Heart left ventricle (tissue), 16 donors: ENCODE results near the gene SIVA1. TPM values are rescaled to one million over a fixed set of nuclear protein-coding genes. Genes with fewer than 3 reads are reported as not detected.

Experiments
- ATAC-seq, 4 donors: fragments of 200-7000 bp; cut with Tn5 transposase; one replicate each; pipeline ENCODE4 v1.9.1; 2020 to 2022; ENCODE audit warnings: moderate library complexity in 4 of 4, mild to moderate bottlenecking in 3 of 4, moderate number of reproducible peaks in 1 of 4
- DNase-seq, 5 donors: peaks; one replicate each; pipeline ENCODE4 v3.0.0-alpha.2; 2020
- H3K27ac ChIP-seq, 12 donors: fragments of 200-600 bp; sonication (generic) in 4 of 12; one replicate each; pipeline versions ENCODE4 v1.5.0 to v1.8.0; 2016 to 2022; ENCODE audit warnings: mild to moderate bottlenecking in 2 of 12
- H3K27me3 ChIP-seq, 9 donors: fragments of 200-600 bp; sonication (generic) in 2 of 9; one replicate each; pipeline versions ENCODE4 v1.5.1 to v1.8.0; 2016 to 2022; ENCODE audit warnings: mild to moderate bottlenecking in 3 of 9
- H3K36me3 ChIP-seq, 9 donors: fragments of 200-600 bp; sonication (generic) in 2 of 9; one replicate each; pipeline versions ENCODE4 v1.5.0 to v1.8.0; 2018 to 2022; ENCODE audit warnings: mild to moderate bottlenecking in 2 of 9
- H3K4me1 ChIP-seq, 12 donors: fragments of 200-600 bp; sonication (generic) in 4 of 12; one replicate each; pipeline versions ENCODE4 v1.5.0 to v1.8.0; 2016 to 2022; ENCODE audit warnings: mild to moderate bottlenecking in 3 of 12
- H3K4me3 ChIP-seq, 12 donors: fragments of 200-600 bp; sonication (generic) in 4 of 12; one replicate each; pipeline versions ENCODE4 v1.5.0 to v1.8.0; 2017 to 2022; ENCODE audit warnings: mild to moderate bottlenecking in 9 of 12, moderate library complexity in 4 of 12
- H3K9me3 ChIP-seq, 12 donors: fragments of 200-600 bp; sonication (generic) in 4 of 12; one replicate each; pipeline versions ENCODE4 v1.5.0 to v1.8.0; 2016 to 2022; ENCODE audit warnings: mild to moderate bottlenecking in 1 of 12
- POLR2A ChIP-seq, 2 donors: fragments of 450-650 bp; IDR thresholded peaks; one replicate each; pipeline ENCODE4 v1.6.1; 2017; ENCODE audit warnings: antibody characterized with exemption in 2 of 2, mild to moderate bottlenecking in 2 of 2, moderate library complexity in 2 of 2
- WGBS, 4 donors: extraction: QIAGEN DNeasy Blood & Tissue Kit in 2 of 4; methylation state at CpG; one replicate each; pipeline versions ENCODE4 v1.1.5 to v1.1.7; 2013 to 2018; 5-methylcytosine and 5-hydroxymethylcytosine counted together
- intact Hi-C, 10 donors: fragments of 100-400 bp; cut with DNase I; formaldehyde crosslinking; loops; one replicate each; pipeline versions ENCODE4 v1.11.1 to v1.14.2; 2022
- polyA plus RNA-seq, 2 donors: library from polyadenylated mRNA; stranded (reverse); fragments of 200-250 nt; gene quantifications; one replicate each; pipeline ENCODE4 v1.2.3, GENCODE V29; 2013
- total RNA-seq, 9 donors: library from RNA; depleted of rRNA in 2 of 9; stranded (reverse); fragments of >200 nt in 2 of 9; fragmentation: NEBNext Ultra II Directional in 3 of 9; extraction: Animal tissue kit (Norgen Biotek cat#: 25700) in 3 of 9; gene quantifications; one replicate each; pipeline versions ENCODE4 v1.1.0 to v1.2.4, GENCODE V29; 2016 to 2023
- TF ChIP-seq, protein P1 (sequence below), 12 donors: fragments of 200-600 bp; sonication (generic) in 4 of 12; IDR thresholded peaks; one replicate each; pipeline versions ENCODE4 v1.5.0 to v1.8.0; 2018 to 2022; ENCODE audit warnings: antibody characterized with exemption in 12 of 12, mild to moderate bottlenecking in 5 of 12
- donor health status: ischemic (EF 13 %, LVEDD 7.1; RV severe dilation, severe dysfunction).
- donor health status: healthy with polysubstance abuse.
- donor health status: DM: no; HTN: yes; CAD: no.
- donor health status: DM: no; HTN: no; CAD: no.
- donor health status: ischemic (EF 25% LVEDD 6.9; RV normal size, moderate dysfunction).
- donor health status: ischemic (EF 25% LVEDD 5.7; RV mildly dilated, moderate dysfunction).
- donor health status: healthy.
- donor health status: DM: yes; HTN: yes; CAD: no.
- donor health status: ischemic (EF 35%, LVEDD 5.7; RV mildly dilated, moderate dysfunction).
- donor health status: nonischemic (EF 11% LVEDD 7.7; RV severe dilation, severe dysfunction).
- donor health status: DM: yes; HTN: yes; CAD: no.
- donor health status: PGD.
- donor health status: ischemic (EF 29% LVEDD 5.4; RV normal size, mild dysfunction).
- donor health status: nonischemic (EF 23%, LVEDD 6.1; RV moderate dilation, normal function).

The SIVA1 gene
- total and polyA plus RNA-seq, 11 donors: 41.0 to 203 (median 57.4) TPM

DNA sequence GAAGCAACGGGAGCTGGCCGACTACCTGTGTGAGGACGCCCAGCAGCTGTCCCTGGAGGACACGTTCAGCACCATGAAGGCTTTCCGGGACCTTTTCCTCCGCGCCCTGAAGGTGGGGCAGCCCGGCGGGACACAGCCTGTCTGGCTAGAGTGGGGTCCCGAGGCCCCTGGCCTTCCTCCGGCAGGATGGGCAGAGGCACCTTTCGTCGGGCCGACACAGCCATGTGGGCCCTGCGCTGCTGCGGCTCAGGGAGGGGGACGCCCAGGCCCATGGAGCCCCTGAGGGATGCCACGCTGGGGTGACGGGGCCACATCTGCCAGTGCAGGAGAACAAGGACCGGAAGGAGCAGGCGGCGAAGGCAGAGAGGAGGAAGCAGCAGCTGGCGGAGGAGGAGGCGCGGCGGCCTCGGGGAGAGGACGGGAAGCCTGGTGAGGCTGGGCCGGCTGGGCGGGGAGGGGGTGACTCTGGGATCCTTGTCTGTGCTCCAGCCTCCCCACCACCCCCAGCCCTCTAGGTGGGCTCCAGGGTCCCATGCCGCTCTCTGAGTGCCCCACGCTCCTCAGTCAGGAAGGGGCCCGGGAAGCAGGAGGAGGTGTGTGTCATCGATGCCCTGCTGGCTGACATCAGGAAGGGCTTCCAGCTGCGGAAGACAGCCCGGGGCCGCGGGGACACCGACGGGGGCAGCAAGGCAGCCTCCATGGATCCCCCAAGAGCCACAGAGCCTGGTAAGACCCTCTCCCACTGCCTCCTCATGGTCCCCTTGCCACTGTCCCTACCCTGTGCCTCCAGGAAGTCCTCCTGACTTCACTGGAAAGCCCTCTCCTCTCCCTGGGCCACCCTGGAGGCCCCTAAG lies 39.8 kb upstream of the SIVA1 start:
- no peak for DNase-seq
- intact Hi-C loops: loop anchor here in 1 of 10 donors (10.0 kb wide), 1 partner anchor 128 kb away; no protein-coding TSS in a partner anchor
- 91 to 92% (median 91%) methylated on average over 35 to 40 of the region's 40 CpGs for WGBS, 4 donors
- peaks cover 0 to 80% (median 73%) of the 10 kb centered on the region in 9 donors for H3K36me3 ChIP-seq
- no peak overlapping the region for H3K4me3 ChIP-seq
- peaks cover 0 to 29% (median 8%) of the 10 kb centered on the region in 12 donors for H3K4me1 ChIP-seq
- no peak for ATAC-seq
- no peaks in the 10 kb centered on the region for H3K27me3 ChIP-seq
- no peaks in the 10 kb centered on the region for H3K9me3 ChIP-seq
- no peak overlapping the region for H3K27ac ChIP-seq
- TF ChIP-seq, protein P1, sequence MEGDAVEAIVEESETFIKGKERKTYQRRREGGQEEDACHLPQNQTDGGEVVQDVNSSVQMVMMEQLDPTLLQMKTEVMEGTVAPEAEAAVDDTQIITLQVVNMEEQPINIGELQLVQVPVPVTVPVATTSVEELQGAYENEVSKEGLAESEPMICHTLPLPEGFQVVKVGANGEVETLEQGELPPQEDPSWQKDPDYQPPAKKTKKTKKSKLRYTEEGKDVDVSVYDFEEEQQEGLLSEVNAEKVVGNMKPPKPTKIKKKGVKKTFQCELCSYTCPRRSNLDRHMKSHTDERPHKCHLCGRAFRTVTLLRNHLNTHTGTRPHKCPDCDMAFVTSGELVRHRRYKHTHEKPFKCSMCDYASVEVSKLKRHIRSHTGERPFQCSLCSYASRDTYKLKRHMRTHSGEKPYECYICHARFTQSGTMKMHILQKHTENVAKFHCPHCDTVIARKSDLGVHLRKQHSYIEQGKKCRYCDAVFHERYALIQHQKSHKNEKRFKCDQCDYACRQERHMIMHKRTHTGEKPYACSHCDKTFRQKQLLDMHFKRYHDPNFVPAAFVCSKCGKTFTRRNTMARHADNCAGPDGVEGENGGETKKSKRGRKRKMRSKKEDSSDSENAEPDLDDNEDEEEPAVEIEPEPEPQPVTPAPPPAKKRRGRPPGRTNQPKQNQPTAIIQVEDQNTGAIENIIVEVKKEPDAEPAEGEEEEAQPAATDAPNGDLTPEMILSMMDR (IDR thresholded peaks at IDR 0.05): no peak
- no peak for TF ChIP-seq POLR2A (IDR thresholded peaks at IDR 0.05)

GRCh38 chr14:104714066-104714465 lies 38.9 kb upstream of the SIVA1 start:
- WGBS, 4 donors: 90 to 96% (median 93%) methylated on average over 15 to 16 of the region's 16 CpGs
- no peak overlapping the region for H3K4me3 ChIP-seq
- no peak for DNase-seq
- no peaks in the 10 kb centered on the region for H3K27me3 ChIP-seq
- H3K27ac ChIP-seq: no peak overlapping the region
- peaks cover 0 to 86% (median 77%) of the 10 kb centered on the region in 9 donors for H3K36me3 ChIP-seq
- intact Hi-C loops: loop anchor here in 1 of 10 donors (10.0 kb wide), 1 partner anchor 129 kb away; no protein-coding TSS in a partner anchor
- TF ChIP-seq, protein P1 (IDR thresholded peaks at IDR 0.05): no peak
- no peak for TF ChIP-seq POLR2A (IDR thresholded peaks at IDR 0.05)
- ATAC-seq: no peak
- peaks cover 0 to 29% (median 11%) of the 10 kb centered on the region in 12 donors for H3K4me1 ChIP-seq
- no peaks in the 10 kb centered on the region for H3K9me3 ChIP-seq

DNA sequence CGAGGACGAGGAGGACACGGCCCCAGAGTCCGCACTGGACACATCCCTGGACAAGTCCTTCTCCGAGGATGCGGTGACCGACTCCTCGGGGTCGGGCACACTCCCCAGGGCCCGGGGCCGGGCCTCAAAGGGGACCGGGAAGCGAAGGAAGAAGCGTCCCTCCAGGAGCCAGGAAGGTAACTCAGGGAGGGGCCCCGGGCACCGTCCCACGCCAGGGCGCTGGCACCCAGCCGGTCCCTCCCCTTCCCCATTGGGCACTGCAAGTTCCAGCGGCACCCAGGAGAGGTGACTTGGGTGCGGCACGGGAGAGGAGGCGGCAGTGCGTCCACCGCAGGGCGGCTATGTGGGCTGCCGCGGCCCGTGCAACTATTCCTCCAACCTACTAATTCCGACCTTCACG lies 38.3 kb upstream of the SIVA1 start:
- DNase-seq (no peak), ATAC-seq (no peak)
- Histone ChIP-seq H3K4me3 (no peak overlapping the region), H3K27ac (no peak overlapping the region), H3K4me1 (peaks cover 0 to 28% (median 10%) of the 10 kb centered on the region in 12 donors), H3K9me3 (no peaks in the 10 kb centered on the region), H3K36me3 (peaks cover 0 to 86% (median 76%) of the 10 kb centered on the region in 9 donors), H3K27me3 (no peaks in the 10 kb centered on the region)
- 94 to 97% (median 95%) methylated on average over 29 to 31 of the region's 31 CpGs for WGBS, 4 donors
- no peak for TF ChIP-seq POLR2A (IDR thresholded peaks at IDR 0.05)
- TF ChIP-seq, protein P1 (IDR thresholded peaks at IDR 0.05): no peak
- intact Hi-C loops: loop anchor here in 1 of 10 donors (10.0 kb wide), 1 partner anchor 130 kb away; no protein-coding TSS in a partner anchor

DNA sequence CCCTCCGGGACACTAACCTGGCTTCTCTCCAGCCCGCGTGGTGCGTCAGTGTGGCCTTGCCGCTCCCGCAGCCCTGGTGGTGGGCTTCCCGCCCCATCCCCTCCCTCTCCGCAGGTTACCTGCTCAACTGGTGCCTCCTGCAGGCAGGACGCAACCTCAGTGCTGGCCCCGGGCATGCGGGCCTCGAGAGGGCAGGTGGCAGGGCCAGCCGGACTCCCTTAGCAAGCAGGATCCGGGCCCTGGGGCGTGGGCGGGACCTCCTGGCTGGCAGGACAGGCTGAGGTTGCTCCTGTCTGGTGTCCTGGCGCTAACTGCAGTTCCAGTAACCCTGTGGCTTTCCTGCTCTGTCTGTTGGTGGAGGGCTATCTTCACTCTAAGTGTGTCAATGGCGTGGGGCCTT lies 37.5 kb upstream of the SIVA1 start:
- no peaks in the 10 kb centered on the region for H3K27me3 ChIP-seq
- intact Hi-C loops: loop anchor here in 1 of 10 donors (10.0 kb wide), 1 partner anchor 131 kb away; no protein-coding TSS in a partner anchor
- no peak for TF ChIP-seq POLR2A (IDR thresholded peaks at IDR 0.05)
- TF ChIP-seq, protein P1 (IDR thresholded peaks at IDR 0.05): no peak
- ATAC-seq: no peak
- peaks cover 0 to 83% (median 73%) of the 10 kb centered on the region in 9 donors for H3K36me3 ChIP-seq
- WGBS, 4 donors: 89 to 90% (median 89%) methylated on average over 10 to 18 of the region's 18 CpGs
- H3K4me1 ChIP-seq: peaks cover 0 to 27% (median 10%) of the 10 kb centered on the region in 12 donors
- H3K4me3 ChIP-seq: no peak overlapping the region
- H3K9me3 ChIP-seq: no peaks in the 10 kb centered on the region
- DNase-seq: no peak
- H3K27ac ChIP-seq: no peak overlapping the region
